ENCODE measurements around the gene C18orf63.
"Not testable (repeated sequence)": the region's sequence is repeated elsewhere in the genome, so short reads cannot be mapped to it uniquely, and the experiment has no call there.

The C18orf63 gene

DNA sequence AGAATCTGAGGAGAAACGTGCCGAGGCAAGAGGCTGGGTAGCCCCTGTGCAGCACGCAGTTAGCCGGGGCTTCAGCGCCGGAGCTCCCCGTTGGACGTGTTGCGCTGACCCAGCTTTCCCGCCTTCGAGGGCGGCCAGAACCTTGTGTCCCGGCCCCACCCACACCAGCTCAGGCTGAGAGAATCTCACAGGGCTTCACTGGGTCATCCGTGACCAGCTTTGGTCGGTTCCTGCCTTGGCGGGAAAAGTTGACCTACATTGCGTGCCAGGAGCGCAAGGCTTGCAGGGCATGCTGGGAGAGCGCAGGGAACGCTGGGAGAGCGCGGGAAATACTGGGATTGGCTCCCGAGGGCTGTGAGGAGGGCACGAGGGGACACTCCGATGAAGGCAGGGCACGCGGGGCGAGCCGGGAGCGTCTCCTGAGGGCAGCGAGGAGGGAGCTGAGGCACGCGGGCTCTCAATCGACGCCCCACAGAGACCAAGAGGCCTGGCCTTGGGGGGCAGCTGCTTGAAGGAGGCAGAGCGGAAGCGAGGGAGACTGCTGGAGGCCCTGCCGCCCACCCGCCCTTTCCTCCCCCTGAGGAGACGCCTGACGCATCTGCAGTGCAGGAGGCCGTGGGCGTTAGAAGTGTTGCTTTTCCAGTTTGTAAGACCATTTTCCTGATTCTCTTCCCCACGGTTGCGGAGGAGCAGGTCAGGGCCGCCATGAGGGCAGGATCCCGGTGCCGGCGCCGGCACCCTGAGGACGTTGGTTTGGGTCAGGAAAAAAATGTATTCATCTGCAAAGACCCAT, at the start of gene C18orf63:
TSS of gene C18orf63 (plus strand) at position 376 of the 793 bp plus-strand sequence. CDS start 2,027 bp downstream, outside the sequence.
- no peak for DNase-seq (ENCODE audit: low read depth)

DNA sequence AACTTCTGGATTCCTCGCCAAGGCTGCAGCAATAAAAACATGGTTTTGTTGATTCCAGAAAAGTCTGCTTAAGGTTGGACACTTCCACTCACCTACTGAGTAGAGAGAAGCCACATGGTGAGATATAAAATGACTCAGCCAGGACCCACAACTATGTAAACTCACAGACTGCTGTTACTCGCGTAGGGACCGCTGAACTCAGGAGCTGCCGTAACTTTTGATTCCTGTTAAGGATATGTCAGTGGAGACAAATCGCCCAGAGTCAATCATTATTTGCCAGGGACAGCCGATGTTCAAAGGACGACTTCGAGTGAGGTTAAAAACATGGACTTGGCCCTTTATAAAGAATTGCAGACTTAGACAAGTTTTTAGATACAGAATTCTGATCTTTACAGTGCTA, 49.5 kb upstream of the C18orf63 start:
- DNase-seq (ENCODE audit: low read depth), result no peak

DNA sequence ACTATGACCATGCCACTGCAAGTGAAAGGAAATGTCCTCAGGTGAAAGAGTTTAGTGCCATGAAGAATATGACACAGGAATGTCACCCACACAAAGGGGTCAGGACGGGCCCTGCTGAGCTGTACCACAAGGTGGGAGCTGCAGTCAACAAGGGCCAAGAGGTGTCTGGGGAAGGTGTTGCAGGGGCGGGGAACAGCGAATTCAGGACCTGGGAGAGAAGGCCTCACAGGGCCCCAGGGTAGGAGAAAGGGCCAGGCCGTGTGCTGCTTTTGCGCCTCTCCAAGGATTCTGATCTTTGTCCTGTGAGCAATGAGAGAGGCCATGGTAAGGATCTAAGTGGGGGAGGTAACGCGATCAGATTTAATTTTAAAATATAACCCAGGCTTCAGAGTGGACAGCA, 47.5 kb upstream of the C18orf63 start:
- DNase-seq (ENCODE audit: low read depth), result no peak

DNA sequence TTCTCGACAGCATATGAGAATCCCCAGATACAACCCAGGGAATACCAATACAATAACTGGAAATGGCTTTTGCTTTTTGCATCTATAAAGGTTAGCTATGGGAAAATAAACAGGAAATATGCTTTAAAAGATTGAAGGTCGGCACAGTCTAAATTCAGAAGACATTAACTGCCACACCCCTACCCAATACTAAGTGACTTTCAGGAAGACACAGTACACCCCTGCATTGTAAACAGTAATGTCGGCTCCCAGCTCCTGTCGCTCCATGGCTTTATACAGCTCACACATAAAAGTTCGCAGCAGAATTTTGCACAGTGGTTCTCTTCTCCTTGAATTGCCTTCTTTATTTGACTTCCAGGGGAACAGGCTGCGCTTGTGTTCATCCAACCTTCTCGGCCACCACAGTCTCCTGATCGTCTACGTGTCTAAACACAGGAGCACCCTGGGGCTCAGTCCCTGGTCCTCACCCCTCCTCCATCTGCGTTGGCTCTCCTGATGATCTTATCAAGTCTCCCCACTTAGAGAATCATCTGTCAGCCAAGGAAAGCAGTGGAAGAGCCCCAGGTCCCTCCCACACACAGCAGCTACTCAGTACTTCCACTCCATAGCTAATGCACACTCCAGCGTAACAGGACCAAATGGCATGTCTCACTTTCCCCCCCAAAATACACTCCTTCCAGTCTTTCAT, 46.6 kb upstream of the C18orf63 start:
- DNase-seq (ENCODE audit: low read depth), result no peak

DNA sequence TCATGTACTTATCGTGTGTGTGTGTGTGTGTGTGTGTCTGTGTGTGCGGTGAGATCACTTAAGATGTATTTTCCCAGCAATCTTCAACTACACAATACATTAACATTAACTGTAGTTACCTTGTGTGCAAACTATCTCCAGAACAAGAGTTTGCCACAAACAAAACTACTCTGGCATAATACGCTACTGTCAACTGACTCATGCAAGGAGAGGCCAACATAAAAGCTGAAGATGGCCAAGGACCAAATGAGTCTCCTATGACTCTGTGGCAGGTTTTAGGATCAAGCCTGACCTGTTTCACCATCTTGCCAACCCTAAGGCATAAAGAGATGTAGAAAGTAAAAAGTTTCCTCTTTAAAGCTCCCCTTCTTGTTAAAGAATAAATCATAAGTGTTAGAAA, 44.0 kb upstream of the C18orf63 start:
- DNase-seq (ENCODE audit: low read depth), result no peak

DNA sequence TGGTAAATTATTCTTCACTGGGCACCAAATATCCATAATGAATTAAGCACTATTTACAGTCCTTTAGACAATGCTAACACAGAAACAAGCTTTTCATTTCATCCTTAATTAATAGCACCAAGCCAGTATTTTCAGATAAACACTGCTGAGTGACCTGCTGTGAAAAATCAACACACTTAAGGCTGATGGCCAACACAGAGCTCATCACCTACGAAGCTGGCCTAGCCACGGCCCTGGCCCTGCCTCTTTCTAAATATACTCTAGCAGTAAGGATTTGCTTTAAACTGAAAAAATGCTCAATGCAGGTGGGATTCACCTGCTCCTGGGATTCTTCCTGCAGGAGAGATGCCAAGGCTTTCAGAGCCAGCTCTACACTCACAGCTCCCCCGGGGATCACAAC, 42.2 kb upstream of the C18orf63 start:
- DNase-seq (ENCODE audit: low read depth), result no peak

DNA sequence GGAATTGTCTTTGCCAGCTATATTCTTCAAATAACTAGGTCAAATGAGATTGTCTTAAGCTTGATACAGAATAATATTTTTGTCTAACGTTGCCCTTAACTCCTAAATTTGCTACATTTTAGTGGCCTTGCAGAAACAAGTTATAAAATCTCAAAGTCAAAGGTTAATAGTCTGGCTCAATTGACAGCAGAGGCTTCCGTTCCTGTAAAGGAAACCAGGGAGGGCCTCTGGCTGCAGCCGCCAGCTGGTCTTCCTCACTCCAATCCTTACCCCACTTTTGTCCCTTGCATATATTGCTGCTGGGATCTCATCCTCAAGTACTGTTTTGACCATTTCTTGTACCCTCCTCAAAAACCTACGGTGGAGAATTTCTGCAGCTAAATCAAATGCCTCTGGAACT, 40.9 kb upstream of the C18orf63 start:
- DNase-seq (ENCODE audit: low read depth), result no peak

DNA sequence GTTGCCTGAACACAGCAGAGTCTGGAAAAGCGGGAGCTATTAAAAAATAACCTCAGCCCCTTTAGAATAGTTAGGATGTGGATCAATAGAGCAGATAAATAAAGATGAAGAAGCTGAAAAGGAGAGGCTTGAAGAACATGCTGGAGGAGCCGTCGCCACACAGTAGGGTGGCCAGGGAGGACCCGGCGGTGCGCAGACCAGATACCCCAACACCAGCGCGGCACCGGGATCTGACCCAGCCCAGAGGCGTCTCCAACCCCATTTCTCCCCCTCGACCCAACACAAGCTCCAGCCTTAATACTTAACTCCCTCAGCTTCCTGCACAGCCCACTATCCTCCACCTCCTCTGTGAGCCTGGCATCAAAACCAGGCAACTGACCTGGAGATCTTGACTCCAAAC, 39.9 kb upstream of the C18orf63 start:
- no peak for DNase-seq (ENCODE audit: low read depth)

DNA sequence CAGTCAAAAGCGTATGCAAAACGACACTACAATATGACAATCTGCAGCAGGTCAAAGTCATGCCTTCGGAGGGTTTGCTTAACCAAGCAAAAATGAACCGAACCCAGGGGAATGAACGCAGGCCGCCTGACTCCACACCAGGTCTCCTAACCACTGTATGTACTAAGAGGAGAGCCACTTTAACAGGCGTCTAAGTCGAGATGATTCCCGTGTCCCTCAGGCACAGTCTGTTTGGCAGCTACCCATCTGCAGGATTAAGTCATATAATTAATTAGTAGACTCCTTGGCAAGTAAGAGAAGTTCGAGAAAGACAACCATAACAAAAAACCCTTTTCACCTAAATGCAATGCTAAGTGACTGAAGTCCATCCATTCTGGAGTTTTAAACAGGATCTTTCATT, 39.0 kb upstream of the C18orf63 start:
- DNase-seq (ENCODE audit: low read depth), result no peak

DNA sequence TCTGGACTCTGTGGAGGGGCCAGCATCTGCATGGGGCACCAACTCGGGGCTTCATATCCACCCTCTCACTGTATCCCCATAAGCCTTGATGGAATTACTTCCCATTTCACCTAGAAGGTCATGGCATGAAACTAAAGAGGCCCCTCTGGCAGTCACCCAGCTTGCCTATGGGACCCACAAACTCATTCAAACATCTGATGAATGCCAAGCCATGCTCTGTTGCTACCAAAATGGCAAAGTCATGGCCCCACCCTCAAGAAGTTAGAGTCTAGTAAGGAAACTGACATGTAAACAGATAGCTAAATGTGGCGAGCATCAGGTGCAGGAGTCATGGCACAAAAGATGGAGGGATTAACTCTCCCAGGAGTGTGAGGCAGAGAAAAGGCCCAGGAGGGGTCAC, 38.3 kb upstream of the C18orf63 start:
- DNase-seq (ENCODE audit: low read depth), result no peak

DNA sequence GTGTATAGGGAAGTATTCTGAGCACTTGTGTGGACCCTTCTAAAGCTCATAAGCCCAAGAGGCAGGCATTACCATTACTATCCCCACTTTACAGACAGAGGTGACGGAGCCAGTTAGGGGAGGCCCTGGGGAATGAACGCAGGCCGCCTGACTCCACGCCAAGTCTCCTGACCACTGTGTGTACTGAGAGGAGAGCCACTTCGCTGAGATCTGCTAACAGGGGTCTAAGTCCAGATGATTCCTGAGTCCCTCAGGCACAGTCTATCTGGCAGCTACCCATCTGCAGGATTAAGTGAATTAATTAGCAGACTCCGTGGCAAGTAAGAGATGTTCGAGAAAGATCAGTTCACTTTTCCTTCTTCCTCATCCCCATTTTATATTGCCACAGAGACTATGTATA, 37.6 kb upstream of the C18orf63 start:
- no peak for DNase-seq (ENCODE audit: low read depth)

DNA sequence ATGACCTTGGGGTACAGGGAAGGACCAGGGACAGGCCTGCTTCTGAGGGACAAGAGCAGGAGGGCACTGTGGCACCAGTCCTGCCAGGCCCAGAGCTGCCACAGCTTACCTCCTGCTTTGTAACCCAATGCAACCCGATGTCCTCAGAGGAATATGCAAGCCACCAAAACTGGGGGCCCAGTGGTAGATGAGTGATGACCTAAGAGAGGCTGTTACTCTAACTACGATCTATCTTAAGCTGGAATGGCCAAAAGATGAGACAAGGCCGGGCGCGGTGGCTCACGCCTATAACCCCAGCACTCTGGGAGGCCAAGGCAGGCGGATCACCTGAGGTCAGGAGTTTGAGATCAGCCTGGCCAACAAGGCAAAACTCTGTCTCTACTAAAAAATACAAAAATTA, 36.7 kb upstream of the C18orf63 start:
- DNase-seq (ENCODE audit: low read depth), result no peak

DNA sequence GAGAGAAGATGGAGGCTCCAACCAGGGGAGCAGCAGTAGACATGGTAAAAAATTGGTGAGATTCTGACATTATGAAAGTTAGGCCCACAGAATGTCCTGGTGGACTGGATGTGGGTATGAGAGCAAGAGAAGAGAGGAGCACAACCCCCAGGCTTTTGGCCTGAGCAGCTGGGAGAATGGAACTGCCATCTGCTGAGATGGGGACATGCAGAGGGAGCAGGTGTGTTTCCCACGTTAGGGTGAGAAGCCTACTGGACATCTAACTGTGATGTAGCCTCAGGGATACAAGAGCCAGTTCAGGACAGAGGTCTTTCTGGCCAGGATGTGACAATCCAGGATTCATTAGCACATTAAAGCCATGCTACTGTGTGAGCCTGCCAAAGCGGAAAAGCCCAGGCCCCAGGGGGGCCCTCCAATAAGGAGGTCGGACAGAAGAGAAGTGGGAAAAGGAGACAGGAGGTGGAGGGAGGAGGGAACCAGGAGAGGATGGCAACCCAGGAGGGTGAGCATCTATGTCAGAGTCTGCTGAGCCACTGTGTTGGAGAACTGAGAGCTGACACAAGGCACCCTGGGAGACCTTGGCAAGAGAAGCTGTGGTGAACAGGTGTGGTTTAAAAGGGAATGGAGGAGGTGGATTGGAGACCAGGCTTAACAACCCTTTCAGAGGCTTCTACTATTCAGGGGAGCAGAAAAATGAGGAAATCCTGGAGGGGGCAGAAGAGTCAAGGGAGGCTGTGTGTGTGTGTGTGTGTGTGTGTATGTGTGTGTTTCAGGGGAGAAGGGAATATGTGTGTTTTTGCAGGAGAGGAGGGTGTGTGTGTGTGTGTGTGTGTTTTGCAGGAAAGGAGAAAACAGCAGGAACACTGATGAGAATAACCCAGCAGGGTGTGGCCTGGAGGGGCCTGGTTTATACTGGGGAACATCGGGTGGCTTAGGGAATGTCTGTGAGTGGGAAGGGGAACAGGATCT, 34.3 kb upstream of the C18orf63 start:
- DNase-seq (ENCODE audit: low read depth), result no peak

DNA sequence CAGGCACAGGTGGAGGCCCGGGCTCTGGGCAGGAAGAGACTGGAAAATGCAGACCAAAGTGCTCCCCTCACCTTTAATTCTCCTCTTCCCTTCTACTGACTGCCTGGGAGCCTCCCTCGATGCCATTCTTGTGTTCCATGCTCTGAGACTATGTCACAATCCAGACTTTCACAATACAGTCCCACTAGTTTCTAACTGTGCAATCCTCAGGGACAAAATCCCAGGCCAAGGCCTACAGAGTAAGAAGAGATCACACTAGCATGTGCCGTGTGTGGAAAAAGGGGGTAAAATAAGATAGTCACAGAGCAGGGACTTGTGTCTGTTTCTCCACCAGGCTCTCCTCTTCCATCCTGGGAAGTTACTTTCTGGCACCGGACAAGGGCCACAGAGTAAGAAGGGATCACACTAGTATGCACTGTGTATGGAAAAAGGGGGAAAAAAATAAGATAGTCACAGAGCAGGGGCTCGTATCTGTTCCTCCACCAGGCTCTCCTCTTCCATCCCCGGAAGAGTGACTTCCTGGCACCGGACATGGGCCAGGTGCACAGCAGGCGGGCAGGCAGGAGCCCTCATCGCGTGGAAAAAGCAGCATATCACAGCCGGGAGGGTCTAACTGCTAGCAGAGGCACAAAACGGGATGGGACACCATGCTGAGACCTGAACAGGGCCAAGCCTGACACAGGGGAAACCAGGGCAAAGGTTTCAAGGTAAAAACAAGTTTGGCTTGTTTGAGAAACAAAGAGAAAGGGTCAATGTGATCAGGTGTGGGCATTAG, 33.5 kb upstream of the C18orf63 start:
- no peak for DNase-seq (ENCODE audit: low read depth)

DNA sequence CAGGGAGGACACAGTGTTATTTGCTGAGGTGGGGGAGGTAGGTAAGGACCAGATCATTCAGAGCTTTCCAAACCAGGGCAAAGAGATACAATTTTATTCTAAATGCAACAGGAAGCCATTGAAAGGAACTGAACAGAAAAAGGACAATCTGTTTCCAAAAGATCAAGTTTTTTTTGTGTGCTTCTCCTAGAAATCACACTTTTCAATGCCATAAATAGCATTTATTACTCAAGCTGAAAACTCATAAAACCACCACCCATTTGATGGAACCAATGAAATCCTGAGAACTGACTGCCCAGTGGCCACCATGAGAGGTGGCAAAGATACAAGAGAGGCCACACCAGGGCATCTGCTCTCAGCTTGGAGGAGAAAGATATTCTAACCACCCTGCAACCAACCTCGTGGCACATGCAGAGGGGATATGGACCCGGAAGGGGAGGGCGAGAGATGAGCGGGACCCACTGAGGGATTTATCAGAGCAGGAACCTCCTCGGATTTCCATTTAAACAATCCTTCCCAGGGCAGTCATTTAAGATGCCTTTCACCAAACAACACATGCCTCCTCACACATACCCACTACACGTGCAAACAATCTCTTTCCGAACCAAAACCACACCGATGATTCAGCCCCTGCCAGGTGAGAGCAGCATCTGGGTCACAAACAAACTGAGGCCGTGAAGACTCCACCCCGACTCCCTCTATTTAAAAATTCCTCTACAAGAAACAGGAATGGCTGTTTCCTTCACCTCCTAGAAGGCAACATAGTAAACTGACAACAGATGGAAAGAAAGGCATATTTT, 32.7 kb upstream of the C18orf63 start:
- DNase-seq (ENCODE audit: low read depth), result no peak

DNA sequence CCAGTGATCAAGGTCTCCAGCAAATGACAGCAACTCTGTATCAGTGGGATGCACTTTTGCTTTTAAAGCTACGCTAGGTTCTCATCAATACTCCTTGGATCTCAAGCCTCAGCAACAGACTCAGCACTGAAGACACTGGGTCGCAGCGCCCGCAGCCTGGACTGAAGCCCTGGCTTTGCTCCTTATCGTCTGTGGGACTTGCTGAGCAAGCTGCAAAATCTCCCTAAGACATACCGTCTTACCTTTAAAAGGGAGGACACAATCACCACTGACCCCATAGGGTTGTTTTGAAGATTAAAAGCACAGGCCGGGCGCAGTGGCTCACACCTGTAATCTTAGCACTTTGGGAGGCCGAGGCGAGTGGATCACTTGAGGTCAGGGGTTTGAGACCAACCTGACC, 32.0 kb upstream of the C18orf63 start:
- DNase-seq (ENCODE audit: low read depth), result no peak

DNA sequence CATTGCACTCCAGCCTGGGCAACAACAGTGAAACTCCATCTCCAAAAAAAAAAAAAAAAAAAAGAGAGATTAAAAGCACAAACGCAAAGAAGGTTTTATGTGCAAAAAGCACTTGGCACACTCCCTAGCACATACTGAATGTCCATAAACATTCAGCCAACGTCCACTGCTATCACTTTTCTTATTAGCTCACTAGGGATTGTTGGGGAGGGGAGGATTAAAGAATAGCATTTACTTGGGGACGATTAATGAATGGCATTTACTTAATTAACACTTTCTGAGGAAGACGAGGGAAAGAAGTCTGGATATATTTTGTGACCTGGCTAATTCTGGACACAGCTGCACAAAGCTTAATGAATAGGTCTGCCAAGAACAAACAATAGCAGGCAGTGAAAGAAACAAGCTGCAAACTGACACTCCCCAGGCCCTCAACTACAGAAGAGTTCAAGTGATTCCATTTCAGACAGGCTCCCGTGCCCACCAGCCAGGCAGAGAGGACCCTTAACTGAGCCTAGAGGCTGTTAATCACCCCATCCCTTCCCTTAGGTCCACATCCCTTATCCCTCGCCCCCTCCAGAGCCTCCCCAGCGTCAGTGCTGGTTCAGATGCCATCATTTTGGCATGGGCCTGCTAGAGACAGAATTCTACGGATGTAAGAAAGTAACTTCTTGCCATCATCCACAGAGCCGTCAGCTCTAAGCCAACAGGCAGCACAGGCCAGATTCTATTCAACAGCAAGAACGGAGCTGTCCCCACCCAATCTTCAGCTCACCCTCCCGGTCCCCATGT, 31.3 kb upstream of the C18orf63 start:
- no peak for DNase-seq (ENCODE audit: low read depth)

DNA sequence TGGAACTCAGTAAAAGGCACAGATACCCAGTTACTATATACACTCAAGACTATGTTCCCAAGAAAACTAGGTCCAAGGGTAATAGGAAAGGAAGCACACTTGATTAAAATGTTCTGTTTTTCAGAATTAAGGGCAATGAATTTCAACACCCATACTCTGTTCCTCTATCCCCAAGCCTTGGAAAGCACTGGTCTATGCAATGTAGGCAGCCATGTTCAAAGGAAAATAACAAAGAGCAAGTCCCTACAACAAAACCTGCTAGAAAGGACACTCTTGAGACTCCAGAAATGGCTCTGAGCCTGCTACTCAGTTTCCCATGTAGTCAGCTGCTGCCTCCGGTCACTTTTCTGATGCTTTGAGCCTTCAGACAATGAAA, 30.7 kb upstream of the C18orf63 start:
- no peak for DNase-seq (ENCODE audit: low read depth)

DNA sequence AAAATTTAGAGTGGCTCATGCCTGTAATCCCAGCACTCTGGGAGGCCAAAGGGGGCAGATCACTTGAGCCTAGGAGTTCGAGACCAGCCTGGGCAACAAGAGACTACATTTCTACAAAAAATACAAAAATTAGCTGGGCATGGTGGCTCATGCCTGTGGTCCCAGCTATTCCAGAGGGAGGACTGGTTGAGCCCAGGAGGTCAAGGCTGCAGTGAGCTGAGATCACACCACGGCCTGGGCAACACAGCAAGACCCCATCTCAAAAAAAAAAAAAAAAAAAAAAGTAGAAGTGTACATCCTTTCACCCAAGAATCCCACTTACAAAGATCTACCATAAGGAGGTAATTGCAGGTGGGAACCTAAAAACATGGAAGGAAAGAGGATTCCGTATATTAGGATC, 30.1 kb upstream of the C18orf63 start:
- not testable (repeated sequence) for DNase-seq (ENCODE audit: low read depth)
